Activated CD4-positive, alpha-beta T cell treated with anti-CD3 and anti-CD28 coated beads, Interleukin-2, amount 50 U/mL, for 48 hours (primary cell): Measurements from ENCODE around the gene GRID1.

Experiments used
- DNase-seq, 2 experiments: peaks; one replicate each; pipeline ENCODE4 v3.0.0-alpha.2; 2020

The GRID1 gene

GRCh38 chr10:86334488-86335085 lies 32.0 kb downstream of the GRID1 start:
- no peak for DNase-seq

GRCh38 chr10:86333826-86334487 lies 32.6 kb downstream of the GRID1 start:
- no peak for DNase-seq

- no peak for DNase-seq
Measured at GRCh38 chr10:86331861-86332260, 34.7 kb downstream of the GRID1 start.

- DNase-seq, result no peak
Measured at GRCh38 chr10:86330778-86331763, 35.5 kb downstream of the GRID1 start.

GRCh38 chr10:86329896-86330680 lies 36.5 kb downstream of the GRID1 start:
- no peak for DNase-seq

- DNase-seq, result no peak
Measured at GRCh38 chr10:86329093-86329710, 37.4 kb downstream of the GRID1 start.

GRCh38 chr10:86327954-86328725 lies 38.5 kb downstream of the GRID1 start:
- DNase-seq, result no peak

GRCh38 chr10:86325158-86325557 lies 41.4 kb downstream of the GRID1 start:
- DNase-seq, result no peak

- no peak for DNase-seq
Measured at GRCh38 chr10:86321568-86321967, 45.0 kb downstream of the GRID1 start.

GRCh38 chr10:86319676-86320075 lies 46.9 kb downstream of the GRID1 start:
- DNase-seq, result no peak

- no peak for DNase-seq
Measured at GRCh38 chr10:86317949-86318725, 48.5 kb downstream of the GRID1 start.

- DNase-seq, result no peak
Measured at GRCh38 chr10:86316990-86317389, 49.6 kb downstream of the GRID1 start.

GRCh38 chr10:86316274-86316835 lies 50.2 kb downstream of the GRID1 start:
- DNase-seq, result no peak

- no peak for DNase-seq
Measured at GRCh38 chr10:86315549-86315942, 51.0 kb downstream of the GRID1 start.

GRCh38 chr10:86314616-86315548 lies 51.7 kb downstream of the GRID1 start:
- no peak for DNase-seq

GRCh38 chr10:86313621-86314041 lies 53.0 kb downstream of the GRID1 start:
- DNase-seq, result no peak

- no peak for DNase-seq
Measured at GRCh38 chr10:86312701-86313270, 53.8 kb downstream of the GRID1 start.

- DNase-seq, result no peak
Measured at GRCh38 chr10:86311906-86312305, 54.7 kb downstream of the GRID1 start.

GRCh38 chr10:86311190-86311589 lies 55.4 kb downstream of the GRID1 start:
- DNase-seq, result no peak
